GM23338 (cell line): ENCODE results near the gene PVALB. TPM values are rescaled to one million over a fixed set of nuclear protein-coding genes. Genes with fewer than 3 reads are reported as not detected.

Experiments used
- ATAC-seq: fragments of 200-7000 bp; cut with Tn5 transposase; 3 replicates; pipeline ENCODE4 v1.9.1; 2020
- DNase-seq: peaks from one replicate; pipeline ENCODE4 v3.0.0-alpha.2; 2015; ENCODE audit warnings: low spot score
- H2AFZ ChIP-seq: fragments of 200-600 bp; sonication (generic); 2 replicates; pipeline ENCODE4 v1.8.0; 2016; ENCODE audit warnings: antibody characterized with exemption, mild to moderate bottlenecking, moderate library complexity
- H3F3A ChIP-seq: fragments of 200-600 bp; sonication (generic); replicated peaks from 2 replicates; pipeline ENCODE4 v1.8.0; 2017; ENCODE audit warnings: antibody characterized with exemption, mixed run types, low read depth
- H3K27ac ChIP-seq: fragments of 200-600 bp; sonication (generic); 2 replicates; pipeline ENCODE4 v1.6.1; 2016; ENCODE audit warnings: low read depth
- H3K27me3 ChIP-seq: fragments of 200-600 bp; sonication (generic); 2 replicates; pipeline ENCODE4 v1.8.0; 2016; ENCODE audit warnings: mild to moderate bottlenecking, mixed run types, moderate library complexity; ENCODE audit not compliant: insufficient read depth
- H3K36me3 ChIP-seq: fragments of 200-600 bp; sonication (generic); 2 replicates; pipeline ENCODE4 v1.8.0; 2016; ENCODE audit warnings: mild to moderate bottlenecking; ENCODE audit not compliant: insufficient read depth
- H3K4me1 ChIP-seq: fragments of 200-600 bp; sonication (generic); 2 replicates; pipeline ENCODE4 v1.8.0; 2016; ENCODE audit warnings: mild to moderate bottlenecking, moderate library complexity; ENCODE audit not compliant: insufficient read depth
- H3K4me2 ChIP-seq: fragments of 200-600 bp; sonication (generic); 2 replicates; pipeline ENCODE4 v1.7.1; 2017; ENCODE audit warnings: mixed run types
- H3K4me3 ChIP-seq: fragments of 200-600 bp; sonication (generic); 2 replicates; pipeline ENCODE4 v1.6.1; 2016; ENCODE audit warnings: mixed run types
- H3K79me2 ChIP-seq: fragments of 200-600 bp; sonication (generic); replicated peaks from 2 replicates; pipeline ENCODE4 v1.8.0; 2017; ENCODE audit warnings: mild to moderate bottlenecking; ENCODE audit not compliant: insufficient read depth
- H3K9me2 ChIP-seq: fragments of 200-600 bp; sonication (generic); 2 replicates; pipeline ENCODE4 v1.8.0; 2017; ENCODE audit not compliant: insufficient read depth
- H4K20me1 ChIP-seq: fragments of 200-600 bp; sonication (generic); replicated peaks from 2 replicates; pipeline ENCODE4 v1.8.0; 2017; ENCODE audit warnings: mild to moderate bottlenecking; ENCODE audit not compliant: insufficient read depth
- H3K27ac Mint-ChIP-seq: 2 replicates; pipeline ENCODE4 v1.8.0; 2020; ENCODE audit warnings: inconsistent platforms, mild to moderate bottlenecking, moderate library complexity, mixed read lengths
- H3K27me3 Mint-ChIP-seq: 3 replicates; pipeline ENCODE4 v1.8.0; 2022; ENCODE audit warnings: low read depth, mild to moderate bottlenecking, moderate library complexity, mixed read lengths, inconsistent platforms; ENCODE audit not compliant: insufficient read depth, poor library complexity
- H3K36me3 Mint-ChIP-seq: 3 replicates; pipeline ENCODE4 v1.8.0; 2021; ENCODE audit warnings: low read depth, mild to moderate bottlenecking, inconsistent platforms, moderate library complexity, mixed read lengths
- H3K4me1 Mint-ChIP-seq: 3 replicates; pipeline ENCODE4 v1.8.0; 2020; ENCODE audit warnings: mild to moderate bottlenecking, inconsistent platforms, mixed read lengths
- H3K4me3 Mint-ChIP-seq: 3 replicates; pipeline ENCODE4 v1.8.0; 2021; ENCODE audit warnings: moderate library complexity, mild to moderate bottlenecking, inconsistent platforms, mixed read lengths
- H3K9me3 Mint-ChIP-seq: 3 replicates; pipeline ENCODE4 v1.8.0; 2020; ENCODE audit warnings: moderate library complexity, mild to moderate bottlenecking, inconsistent platforms, mixed read lengths
- CREB1 ChIP-seq: fragments of 250-450 bp; sonication (Bioruptor Pico); IDR thresholded peaks from 2 replicates; pipeline ENCODE4 v1.5.0; 2020; ENCODE audit warnings: low read depth, mild to moderate bottlenecking, moderate library complexity
- CTCF ChIP-seq, 2 experiments: fragments of 200-600 bp in 1 of 2; sonication (generic) in 1 of 2; conservative IDR thresholded peaks; 2 replicates each; pipeline versions ENCODE4 v1.5.1 to v1.6.1; 2016 to 2017; ENCODE audit warnings: antibody characterized with exemption in 2 of 2, low read depth in 2 of 2, mild to moderate bottlenecking in 2 of 2, moderate library complexity in 1 of 2
- EZH2 ChIP-seq: fragments of 200-600 bp; sonication (generic); IDR thresholded peaks from one replicate; pipeline ENCODE4 v1.8.0; 2017; ENCODE audit warnings: antibody characterized with exemption, mild to moderate bottlenecking, low read depth; ENCODE audit not compliant: unreplicated experiment
- EZH2phosphoT487 ChIP-seq: fragments of 200-600 bp; sonication (generic); IDR thresholded peaks from one replicate; pipeline ENCODE4 v1.8.1; 2018; ENCODE audit warnings: antibody characterized with exemption; ENCODE audit not compliant: unreplicated experiment
- JUNB ChIP-seq: IDR thresholded peaks from one replicate; pipeline ENCODE4 v1.6.1; 2016; ENCODE audit warnings: antibody characterized with exemption; ENCODE audit not compliant: unreplicated experiment
- NANOG ChIP-seq: IDR thresholded peaks from 2 replicates; pipeline ENCODE4 v1.6.1; 2016; ENCODE audit warnings: antibody characterized with exemption, borderline replicate concordance
- POLR2AphosphoS5 ChIP-seq: IDR thresholded peaks from 2 replicates; pipeline ENCODE4 v1.6.1; 2016; ENCODE audit warnings: antibody characterized with exemption, low read depth
- REST ChIP-seq: IDR thresholded peaks from one replicate; pipeline ENCODE4 v1.6.1; 2018; ENCODE audit warnings: antibody characterized with exemption; ENCODE audit not compliant: unreplicated experiment
- STAT1 ChIP-seq: IDR thresholded peaks from one replicate; pipeline ENCODE4 v1.6.1; 2016; ENCODE audit warnings: antibody characterized with exemption; ENCODE audit not compliant: unreplicated experiment
- ZNF114 ChIP-seq: fragments of 250-450 bp; sonication (Bioruptor Pico); IDR thresholded peaks from 2 replicates; pipeline ENCODE4 v1.5.0; 2020; ENCODE audit warnings: mild to moderate bottlenecking, moderate library complexity
- ZNF331 ChIP-seq: fragments of 250-450 bp; sonication (Bioruptor Pico); IDR thresholded peaks from 2 replicates; pipeline ENCODE4 v1.5.0; 2020; ENCODE audit warnings: low read depth, mild to moderate bottlenecking, moderate library complexity
- polyA plus RNA-seq: library from polyadenylated mRNA; unstranded; fragments of >200 nt; fragmentation: Nextera tagmentation; extraction: Ambion mirVana; gene quantifications from 2 replicates; pipeline ENCODE4 v1.2.1, GENCODE V29; 2016
- total RNA-seq: library from RNA; depleted of rRNA; stranded (reverse); fragments of >200 nt; shearing (Covaris generic); gene quantifications from 2 replicates; pipeline ENCODE4 v1.2.3, GENCODE V29; 2014

PVALB gene
- total and polyA plus RNA-seq, 2 experiments from 2014 or later: 7.9 TPM; not detected in 1

GRCh38 chr22:36795633-36796032 lies 21.2 kb downstream of the PVALB start (continued):
- TF ChIP-seq EZH2phosphoT487 (no peak), JUNB (no peak)

- Mint-ChIP-seq H3K27ac (no peak overlapping the region), H3K4me3 (no peak overlapping the region), H3K9me3 (no peaks in the 10 kb centered on the region), H3K4me1 (peaks cover 22% of the 10 kb centered on the region), H3K27me3 (peaks cover 2% of the 10 kb centered on the region), H3K36me3 (no peaks in the 10 kb centered on the region)
- Histone ChIP-seq H3K79me2 (no peaks in the 10 kb centered on the region), H3K4me2 (no peak overlapping the region), H2AFZ (no peak overlapping the region), H3K9me2 (no peaks in the 10 kb centered on the region), H3K27ac (no peak overlapping the region), H4K20me1 (no peaks in the 10 kb centered on the region), H3K4me1 (no peaks in the 10 kb centered on the region), H3K4me3 (no peak overlapping the region), H3F3A (no peaks in the 10 kb centered on the region), H3K27me3 (no peaks in the 10 kb centered on the region), H3K36me3 (no peaks in the 10 kb centered on the region)
- DNase-seq (no peak), ATAC-seq (no peak; the same call in 2 of the 3 replicates)
- TF ChIP-seq JUNB (no peak), EZH2phosphoT487 (no peak), REST (no peak), ZNF114 (CRISPR knock-in tag) (no peak), EZH2 (no peak), STAT1 (no peak), CTCF (conservative IDR thresholded peaks at IDR 0.05; ENCODE audit: low read depth in 2 of 2) (no peak), ZNF331 (CRISPR knock-in tag) (no peak), CREB1 (CRISPR knock-in tag) (no peak), NANOG (no peak), POLR2AphosphoS5 (no peak)
Observed at GRCh38 chr22:36790648-36791047, 26.2 kb downstream of the PVALB start.
